ENCODE results near the gene FGFR1OP2. TPM values are rescaled to one million over a fixed set of nuclear protein-coding genes. Genes with fewer than 3 reads are reported as not detected.

Gene FGFR1OP2
- total and polyA plus RNA-seq, 2 experiments from 2014 or later: 35.6 to 45.0 TPM

GRCh38 chr12:26906704-26907103 is 31.6 kb upstream of the FGFR1OP2 start:
- Histone ChIP-seq H3K4me3 (no peak overlapping the region), H3K27me3 (ENCODE audit: insufficient read depth) (no peaks in the 10 kb centered on the region), H2AFZ (no peak overlapping the region), H3K27ac (ENCODE audit: low read depth) (no peak overlapping the region), H3F3A (replicated peaks; ENCODE audit: low read depth) (no peaks in the 10 kb centered on the region), H3K36me3 (ENCODE audit: insufficient read depth) (peaks cover 36% of the 10 kb centered on the region; the same call in 1 of the 2 replicates), H3K79me2 (replicated peaks; ENCODE audit: insufficient read depth) (no peaks in the 10 kb centered on the region), H3K4me1 (ENCODE audit: insufficient read depth) (no peaks in the 10 kb centered on the region), H3K9me2 (ENCODE audit: insufficient read depth) (no peaks in the 10 kb centered on the region), H3K4me2 (no peak overlapping the region), H4K20me1 (replicated peaks; ENCODE audit: insufficient read depth) (no peaks in the 10 kb centered on the region)
- peaks cover 52% of the 10 kb centered on the region for H3K36me3 Mint-ChIP-seq (ENCODE audit: low read depth)
- peaks cover 7% of the 10 kb centered on the region for H3K9me3 Mint-ChIP-seq
- no peaks in the 10 kb centered on the region for H3K4me1 Mint-ChIP-seq
- DNase-seq (ENCODE audit: low spot score) (no peak), ATAC-seq (no peak)
- H3K27ac Mint-ChIP-seq: no peak overlapping the region
- TF ChIP-seq CTCF (conservative IDR thresholded peaks at IDR 0.05; ENCODE audit: low read depth in 2 of 2) (no peak), NANOG (IDR thresholded peaks at IDR 0.05; ENCODE audit: borderline replicate concordance) (no peak), EZH2phosphoT487 (IDR thresholded peaks at IDR 0.05; ENCODE audit: unreplicated experiment) (no peak)
- TF ChIP-seq, protein P1, sequence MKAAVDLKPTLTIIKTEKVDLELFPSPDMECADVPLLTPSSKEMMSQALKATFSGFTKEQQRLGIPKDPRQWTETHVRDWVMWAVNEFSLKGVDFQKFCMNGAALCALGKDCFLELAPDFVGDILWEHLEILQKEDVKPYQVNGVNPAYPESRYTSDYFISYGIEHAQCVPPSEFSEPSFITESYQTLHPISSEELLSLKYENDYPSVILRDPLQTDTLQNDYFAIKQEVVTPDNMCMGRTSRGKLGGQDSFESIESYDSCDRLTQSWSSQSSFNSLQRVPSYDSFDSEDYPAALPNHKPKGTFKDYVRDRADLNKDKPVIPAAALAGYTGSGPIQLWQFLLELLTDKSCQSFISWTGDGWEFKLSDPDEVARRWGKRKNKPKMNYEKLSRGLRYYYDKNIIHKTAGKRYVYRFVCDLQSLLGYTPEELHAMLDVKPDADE (IDR thresholded peaks at IDR 0.05): no peak
- H3K27me3 Mint-ChIP-seq (ENCODE audit: insufficient read depth, low read depth, poor library complexity): peaks cover 1% of the 10 kb centered on the region
- no peak overlapping the region for H3K4me3 Mint-ChIP-seq

GRCh38 chr12:26918321-26919215 is 19.7 kb upstream of the FGFR1OP2 start:
- Histone ChIP-seq H3K27ac (ENCODE audit: low read depth) (no peak overlapping the region), H3K9me2 (ENCODE audit: insufficient read depth) (no peaks in the 10 kb centered on the region), H4K20me1 (replicated peaks; ENCODE audit: insufficient read depth) (no peaks in the 10 kb centered on the region), H3K27me3 (ENCODE audit: insufficient read depth) (no peaks in the 10 kb centered on the region), H2AFZ (no peak overlapping the region), H3F3A (replicated peaks; ENCODE audit: low read depth) (no peaks in the 10 kb centered on the region), H3K79me2 (replicated peaks; ENCODE audit: insufficient read depth) (no peaks in the 10 kb centered on the region), H3K4me2 (no peak overlapping the region), H3K4me3 (no peak overlapping the region), H3K36me3 (ENCODE audit: insufficient read depth) (peaks cover 26% of the 10 kb centered on the region; the same call in 1 of the 2 replicates), H3K4me1 (ENCODE audit: insufficient read depth) (no peaks in the 10 kb centered on the region)
- H3K27me3 Mint-ChIP-seq (ENCODE audit: insufficient read depth, low read depth, poor library complexity): peaks cover 7% of the 10 kb centered on the region
- no peak overlapping the region for H3K4me3 Mint-ChIP-seq
- peaks cover 31% of the 10 kb centered on the region for H3K36me3 Mint-ChIP-seq (ENCODE audit: low read depth)
- ATAC-seq (no peak), DNase-seq (ENCODE audit: low spot score) (no peak)
- H3K27ac Mint-ChIP-seq: no peak overlapping the region
- no peaks in the 10 kb centered on the region for H3K9me3 Mint-ChIP-seq
- no peaks in the 10 kb centered on the region for H3K4me1 Mint-ChIP-seq
- TF ChIP-seq ZNF331 (CRISPR knock-in tag; IDR thresholded peaks at IDR 0.05; ENCODE audit: low read depth): no peak
- TF ChIP-seq ZNF462 (CRISPR knock-in tag; IDR thresholded peaks at IDR 0.05): no peak
- 0 out of 4 replicates have a peak, but pooled peaks of 1 of the 2 experiments have one; percentile 3 for TF ChIP-seq CTCF (conservative IDR thresholded peaks at IDR 0.05; ENCODE audit: low read depth in 2 of 2)
- no peak for TF ChIP-seq JUNB (IDR thresholded peaks at IDR 0.05; ENCODE audit: unreplicated experiment)
- no peak for TF ChIP-seq EZH2 (IDR thresholded peaks at IDR 0.05; ENCODE audit: low read depth, unreplicated experiment)
